Astrocyte of the spinal cord (primary cell): ENCODE data around the gene HEMK1.

Experiments
- DNase-seq: peaks from one replicate; pipeline ENCODE4 v3.0.0; 2011; ENCODE audit warnings: low read depth, low spot score
- H3K4me3 ChIP-seq: 2 replicates; pipeline ENCODE4 v1.5.1; 2011; ENCODE audit warnings: low read depth, mild to moderate bottlenecking, low read length, moderate library complexity
- CTCF ChIP-seq: IDR thresholded peaks from 2 replicates; pipeline ENCODE4 v1.5.1; 2012; ENCODE audit warnings: low read depth, mild to moderate bottlenecking, low read length, inconsistent platforms
- in situ Hi-C: cut with HindIII; loops from 2 replicates; pipeline ENCODE4 v1.10.0; 2017; ENCODE audit warnings: low sequenced_read_pairs

The HEMK1 gene

GRCh38 chr3:50534681-50535330, 34.5 kb upstream of the HEMK1 start:
- in situ Hi-C loops, result no loop called here
- no peak for TF ChIP-seq CTCF
- peak; percentile 35 for DNase-seq
- no peak overlapping the region for H3K4me3 ChIP-seq

DNA sequence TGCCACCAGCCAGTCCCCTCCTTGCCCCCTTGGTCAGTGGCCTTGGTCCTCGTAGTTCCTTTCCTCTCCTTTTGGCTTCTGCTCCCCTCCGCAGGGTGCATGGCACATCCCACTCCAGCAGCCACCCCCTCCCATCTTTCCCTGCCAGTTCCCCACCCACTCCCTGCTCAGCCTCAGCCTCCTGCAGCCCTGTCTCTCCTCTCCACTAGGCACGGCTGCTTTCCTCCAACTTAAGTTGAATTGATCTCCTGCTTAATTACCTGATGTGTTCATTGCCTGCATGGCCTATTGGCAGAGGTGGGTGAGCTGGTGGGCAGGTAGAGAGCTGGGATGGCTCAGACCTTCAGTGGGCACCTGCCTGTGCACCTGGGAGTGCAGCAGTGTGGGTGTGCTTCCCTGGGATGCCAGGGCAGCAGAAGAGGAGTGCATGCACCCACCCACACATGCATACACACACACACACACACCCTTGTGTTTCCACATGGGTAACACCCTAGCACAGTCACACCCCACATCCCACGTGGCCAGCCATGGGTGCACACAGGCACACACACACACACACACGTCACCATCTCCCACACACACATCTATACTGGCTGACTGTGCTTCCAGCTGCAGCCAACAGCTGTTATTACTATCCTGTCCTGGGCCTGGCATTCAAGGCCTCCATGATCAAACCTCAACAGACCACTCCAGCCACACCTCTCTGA, 32.7 kb upstream of the HEMK1 start:
- TF ChIP-seq CTCF, result no peak
- no peak for DNase-seq
- in situ Hi-C loops, result no loop called here
- no peak overlapping the region for H3K4me3 ChIP-seq

- no peak overlapping the region for H3K4me3 ChIP-seq
- no peak for DNase-seq
- TF ChIP-seq CTCF, result no peak
- in situ Hi-C loops, result no loop called here
Measured at GRCh38 chr3:50537421-50538129, 31.7 kb upstream of the HEMK1 start.

DNA sequence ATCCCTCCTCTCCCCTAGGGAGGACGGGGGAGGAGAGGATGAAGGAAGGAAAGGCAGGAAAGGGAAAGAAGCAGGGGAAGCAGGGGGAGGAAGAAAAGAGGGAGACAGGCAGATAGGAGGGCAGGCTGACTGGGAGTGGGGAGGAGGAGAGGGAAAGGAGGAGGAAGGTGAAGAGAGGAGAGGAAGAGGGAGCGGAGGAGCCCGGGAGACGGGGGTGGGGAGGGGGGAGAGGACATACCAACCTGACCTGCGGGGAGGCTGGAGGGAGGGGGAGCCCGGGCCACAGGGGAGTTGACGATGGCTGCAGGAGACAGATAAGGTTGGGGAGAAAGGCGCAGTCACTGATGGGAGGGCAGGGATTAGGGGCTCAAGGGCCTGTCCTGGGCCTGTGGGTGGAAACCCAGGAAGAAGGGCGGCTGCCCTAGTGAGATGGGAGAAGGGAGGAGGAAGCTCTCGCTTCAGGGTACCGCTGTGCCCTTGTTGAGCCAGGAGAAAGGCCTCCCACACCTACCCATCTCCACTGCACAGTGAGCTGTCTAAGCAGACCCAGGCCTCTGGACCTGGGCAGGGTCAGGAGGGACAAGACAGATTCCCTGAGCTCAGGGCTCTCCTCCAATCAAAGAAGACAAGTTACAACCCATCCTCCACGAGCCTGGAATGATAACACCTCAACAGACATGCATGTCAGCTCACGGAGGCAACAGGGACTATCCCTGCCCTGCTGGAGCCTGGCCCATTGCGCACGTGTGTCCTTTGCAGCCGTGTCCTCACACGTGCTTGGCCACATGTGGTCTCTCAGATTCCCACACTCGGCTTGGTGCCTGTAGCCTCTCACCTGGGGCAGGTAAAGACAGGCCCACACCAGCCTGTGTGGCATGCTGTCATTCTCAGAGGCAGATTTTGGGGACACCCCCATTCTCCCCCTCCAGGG, 29.7 kb upstream of the HEMK1 start:
- H3K4me3 ChIP-seq, result no peak overlapping the region
- in situ Hi-C loops, result no loop called here
- DNase-seq, result no peak
- TF ChIP-seq CTCF, result no peak

- peak; percentile 92 for TF ChIP-seq CTCF
- DNase-seq, result peak; percentile 45
- H3K4me3 ChIP-seq, result no peak overlapping the region
- in situ Hi-C loops, result no loop called here
Measured at GRCh38 chr3:50542177-50543034, 26.9 kb upstream of the HEMK1 start.
